GM12892 (cell line): ENCODE results near the gene TXN2.

Experiments
- DNase-seq: peaks from one replicate; pipeline ENCODE4 v3.0.0; 2011; ENCODE audit not compliant: insufficient read length
- FAIRE-seq: peaks from 2 replicates; lab custom pipeline; 2011; peaks lifted over from hg19 to GRCh38; lab: Jason Lieb, UNC
- POLR2A ChIP-seq: IDR thresholded peaks from 2 replicates; pipeline ENCODE4 v1.6.1; 2011; ENCODE audit warnings: low read depth, low read length, control low read depth
- POLR2AphosphoS5 ChIP-seq: IDR thresholded peaks from 2 replicates; pipeline ENCODE4 v1.6.1; 2011; ENCODE audit warnings: low read depth, low read length, control low read depth
- TAF1 ChIP-seq: IDR thresholded peaks from 2 replicates; pipeline ENCODE4 v1.6.1; 2011; ENCODE audit warnings: low read depth, mild to moderate bottlenecking, control low read depth, low read length, borderline replicate concordance

The TXN2 gene

DNA sequence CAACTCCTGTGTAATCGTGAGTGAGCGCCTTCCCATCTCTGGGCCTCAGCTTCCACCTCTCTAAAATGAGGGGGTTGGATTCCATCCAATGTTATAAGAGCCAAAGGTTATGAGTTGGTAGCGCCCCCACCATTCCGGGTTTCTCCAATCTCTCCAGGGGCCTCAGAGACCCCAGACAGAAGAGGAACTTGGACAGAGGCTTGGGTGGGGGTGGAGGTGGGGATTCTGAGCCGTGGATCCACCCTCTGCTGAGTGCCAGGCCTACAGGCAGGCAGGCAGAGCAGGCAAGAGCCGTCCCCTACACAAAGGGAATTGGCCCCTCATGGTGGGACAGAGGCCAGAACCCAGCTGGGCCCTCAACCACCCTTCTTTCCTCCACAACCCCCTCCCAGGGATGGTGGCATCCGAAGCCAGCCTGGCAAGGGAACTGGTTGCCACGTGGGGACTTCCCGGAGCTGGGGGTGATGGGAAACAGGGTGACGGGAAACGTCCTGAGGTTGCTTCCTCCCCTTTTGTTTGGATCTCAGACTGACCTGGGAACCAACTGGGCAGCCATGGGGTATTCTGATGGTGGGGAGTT lies 31.8 kb downstream of the TXN2 start:
- FAIRE-seq (no peak), DNase-seq (no peak)
- TF ChIP-seq POLR2AphosphoS5: no peak
- no peak for TF ChIP-seq TAF1
- no peak for TF ChIP-seq POLR2A

GRCh38 chr22:36447632-36448031 lies 33.8 kb downstream of the TXN2 start:
- no peak for TF ChIP-seq POLR2A
- TF ChIP-seq POLR2AphosphoS5: no peak
- TF ChIP-seq TAF1: no peak
- no peak for FAIRE-seq

DNA sequence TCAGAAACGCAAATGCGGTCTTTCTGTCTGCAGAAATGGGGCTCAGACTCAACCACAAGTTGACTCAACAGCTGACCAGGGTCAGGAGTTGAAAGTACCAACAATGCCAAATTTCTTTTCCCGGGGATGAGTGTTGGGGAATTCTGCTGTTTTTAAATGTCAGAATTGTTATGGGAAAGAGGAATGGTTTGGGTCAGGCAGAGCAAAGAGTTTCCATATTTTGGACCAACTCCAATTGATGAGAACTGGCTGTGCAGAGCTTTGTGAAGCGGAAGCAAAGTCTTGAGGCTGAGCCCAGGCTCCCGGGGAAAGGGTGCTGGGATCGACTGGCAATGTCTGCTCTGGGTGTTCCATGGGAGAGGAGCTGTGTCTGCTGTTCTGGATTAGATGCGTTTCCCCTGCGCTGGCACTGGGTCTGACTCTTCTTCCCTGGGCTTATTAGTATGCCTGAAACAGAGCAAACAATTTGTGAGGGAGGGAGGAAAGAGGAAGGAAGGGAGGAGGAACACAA lies 36.2 kb downstream of the TXN2 start:
- no peak for FAIRE-seq
- TF ChIP-seq TAF1: no peak
- no peak for TF ChIP-seq POLR2A
- TF ChIP-seq POLR2AphosphoS5: no peak
- no peak for DNase-seq

More at GRCh38 chr22:36447632-36448031, 33.8 kb downstream of the TXN2 start:
- no peak for DNase-seq

DNA sequence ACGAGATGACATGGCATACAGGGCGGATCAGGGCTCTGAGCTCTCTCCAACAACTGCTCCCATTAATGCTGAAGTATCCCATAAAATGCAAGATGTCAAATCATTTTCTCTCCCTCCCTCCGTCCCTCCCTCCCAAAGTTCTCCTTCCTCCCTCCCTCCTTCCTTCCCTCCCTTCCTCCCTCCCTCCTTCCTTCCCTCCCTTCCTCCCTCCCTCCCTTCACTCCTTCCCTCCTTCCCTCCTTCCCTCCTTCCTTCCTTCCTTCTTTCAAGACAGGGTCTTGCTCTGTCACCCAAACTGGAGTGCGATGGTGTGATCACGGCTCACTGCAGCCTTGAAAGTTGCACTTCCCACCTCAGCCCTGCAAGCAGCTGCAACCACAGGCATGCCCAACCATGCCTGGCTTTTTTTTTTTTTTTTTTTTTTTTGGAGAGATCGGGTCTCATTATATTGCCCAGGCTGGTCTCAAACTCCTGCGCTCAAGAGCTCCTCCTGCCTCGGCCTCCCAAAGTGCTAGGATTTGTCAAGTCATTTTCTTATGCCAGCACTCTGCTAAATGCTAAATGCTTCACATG lies 38.2 kb downstream of the TXN2 start:
- DNase-seq (no peak), FAIRE-seq (no peak)
- TF ChIP-seq TAF1 (no peak), POLR2A (no peak), POLR2AphosphoS5 (no peak)

GRCh38 chr22:36442506-36443197 lies 38.8 kb downstream of the TXN2 start:
- no peak for TF ChIP-seq TAF1
- TF ChIP-seq POLR2A: no peak
- no peak for TF ChIP-seq POLR2AphosphoS5
- FAIRE-seq: no peak

GRCh38 chr22:36440429-36441002 lies 40.9 kb downstream of the TXN2 start:
- DNase-seq (no peak), FAIRE-seq (no peak)
- TF ChIP-seq POLR2AphosphoS5: no peak
- TF ChIP-seq POLR2A: no peak
- TF ChIP-seq TAF1: no peak

More at GRCh38 chr22:36442506-36443197, 38.8 kb downstream of the TXN2 start:
- DNase-seq: no peak

GRCh38 chr22:36439481-36440271 lies 41.8 kb downstream of the TXN2 start:
- TF ChIP-seq TAF1 (no peak), POLR2A (no peak), POLR2AphosphoS5 (no peak)
- DNase-seq: no peak

DNA sequence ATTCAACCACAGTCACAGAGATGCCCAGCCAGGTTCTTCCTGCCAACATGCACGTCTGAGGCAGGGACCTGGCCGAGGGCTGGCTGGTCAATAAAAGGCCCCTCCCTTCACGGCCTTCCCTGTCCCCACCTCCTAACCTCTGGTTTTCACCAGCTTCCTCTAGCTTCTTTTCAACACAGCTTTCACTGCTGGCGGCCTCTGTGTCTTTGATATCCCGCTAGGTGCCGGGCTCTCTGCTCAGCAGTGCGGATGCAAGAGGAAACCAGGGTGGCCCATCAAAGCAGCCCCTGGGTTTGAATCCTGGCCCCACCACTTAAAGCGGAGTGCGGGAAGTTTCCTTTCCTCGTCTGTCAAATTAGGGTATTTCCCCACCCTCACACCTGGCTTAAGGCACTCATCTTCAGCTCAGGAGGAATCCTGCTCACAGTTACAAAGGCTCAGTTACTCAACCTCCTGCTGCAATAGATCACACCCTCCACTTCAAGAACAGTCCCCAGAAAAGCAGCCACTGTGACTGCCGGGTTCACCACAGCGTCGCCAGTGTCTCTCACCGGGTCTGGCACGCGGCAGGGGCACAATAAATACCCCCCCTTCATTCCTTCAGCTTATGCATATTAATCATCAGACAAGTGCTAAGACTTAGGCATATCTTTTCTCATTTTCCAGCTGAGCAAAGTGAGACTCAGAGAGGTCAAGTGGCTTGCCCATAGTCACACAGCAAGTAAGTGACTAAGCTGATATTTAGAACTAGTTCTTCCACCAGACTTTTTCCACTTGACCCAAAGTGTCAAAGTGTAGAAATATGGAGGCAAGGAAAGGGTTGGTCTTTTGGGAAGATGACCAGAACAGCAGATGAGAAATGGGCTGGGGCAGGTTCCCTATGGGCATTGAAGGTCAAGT lies 45.7 kb downstream of the TXN2 start:
- TF ChIP-seq POLR2A: no peak
- no peak for TF ChIP-seq POLR2AphosphoS5
- no peak for TF ChIP-seq TAF1
- DNase-seq: peak; percentile 49
- FAIRE-seq: peak; percentile 97

More at GRCh38 chr22:36439481-36440271, 41.8 kb downstream of the TXN2 start:
- FAIRE-seq: no peak

- DNase-seq: no peak
- TF ChIP-seq TAF1 (no peak), POLR2A (no peak), POLR2AphosphoS5 (no peak)
- FAIRE-seq: no peak
Measured at GRCh38 chr22:36433318-36434231, 47.9 kb downstream of the TXN2 start.

DNA sequence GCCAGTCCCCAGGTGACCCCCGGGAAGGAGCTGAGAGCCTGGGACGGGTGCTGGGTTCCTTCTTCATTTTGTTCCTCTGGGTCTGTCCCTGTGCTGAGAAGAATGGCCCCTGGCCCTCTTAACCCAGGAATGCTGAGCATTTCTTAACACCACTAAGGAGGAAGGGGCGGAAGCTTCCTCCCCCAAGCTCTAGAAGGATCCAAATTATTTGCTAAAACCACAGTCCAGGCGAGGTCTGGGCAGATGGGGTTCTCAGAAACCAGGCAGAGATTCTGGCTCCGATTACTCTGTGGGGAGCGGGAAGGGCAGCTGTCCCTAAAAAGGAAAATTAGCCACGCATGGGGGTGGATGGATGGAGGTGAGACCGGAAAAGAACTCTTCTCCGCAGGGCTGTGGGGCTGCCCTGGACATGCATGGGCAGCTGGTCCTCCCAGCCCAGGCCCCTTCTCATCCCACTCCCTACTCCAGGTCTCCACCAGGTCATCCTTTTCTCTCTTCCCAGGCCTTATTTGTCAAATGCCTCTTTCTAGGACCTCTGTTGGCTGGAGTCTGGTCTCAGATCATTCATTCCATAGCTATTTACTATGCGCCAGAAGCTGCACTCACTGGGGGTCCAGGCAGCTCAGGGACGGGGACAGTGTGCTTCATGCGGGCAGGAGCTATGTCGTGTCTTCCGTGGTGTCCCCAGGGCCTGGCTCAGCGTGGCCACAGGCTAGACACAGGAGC lies 48.7 kb downstream of the TXN2 start:
- DNase-seq (no peak), FAIRE-seq (no peak)
- TF ChIP-seq POLR2A (no peak), POLR2AphosphoS5 (no peak), TAF1 (no peak)

- FAIRE-seq (no peak), DNase-seq (no peak)
- TF ChIP-seq TAF1 (no peak), POLR2AphosphoS5 (no peak), POLR2A (no peak)
Measured at GRCh38 chr22:36431977-36432376, 49.5 kb downstream of the TXN2 start.
